SU-DHL-6 (cell line): ENCODE measurements around the gene PBX1.

Experiments
- EZH2phosphoT487 ChIP-seq: fragments of 200-600 bp; sonication (generic), shearing (Covaris generic); conservative IDR thresholded peaks from 2 replicates; pipeline ENCODE4 v1.6.1; 2018; ENCODE audit warnings: mild to moderate bottlenecking, antibody characterized with exemption, low read length, moderate library complexity, mixed read lengths
- TF ChIP-seq, protein P1 (sequence below): fragments of 200-600 bp; sonication (generic); IDR thresholded peaks from one replicate; pipeline ENCODE4 v1.5.1; 2017; ENCODE audit warnings: antibody characterized with exemption, mild to moderate bottlenecking, low read length, moderate library complexity; ENCODE audit not compliant: insufficient read depth, poor library complexity, severe bottlenecking

GRCh38 chr1:164605254-164606091, 46.5 kb downstream of the PBX1 start:
- TF ChIP-seq, protein P1, sequence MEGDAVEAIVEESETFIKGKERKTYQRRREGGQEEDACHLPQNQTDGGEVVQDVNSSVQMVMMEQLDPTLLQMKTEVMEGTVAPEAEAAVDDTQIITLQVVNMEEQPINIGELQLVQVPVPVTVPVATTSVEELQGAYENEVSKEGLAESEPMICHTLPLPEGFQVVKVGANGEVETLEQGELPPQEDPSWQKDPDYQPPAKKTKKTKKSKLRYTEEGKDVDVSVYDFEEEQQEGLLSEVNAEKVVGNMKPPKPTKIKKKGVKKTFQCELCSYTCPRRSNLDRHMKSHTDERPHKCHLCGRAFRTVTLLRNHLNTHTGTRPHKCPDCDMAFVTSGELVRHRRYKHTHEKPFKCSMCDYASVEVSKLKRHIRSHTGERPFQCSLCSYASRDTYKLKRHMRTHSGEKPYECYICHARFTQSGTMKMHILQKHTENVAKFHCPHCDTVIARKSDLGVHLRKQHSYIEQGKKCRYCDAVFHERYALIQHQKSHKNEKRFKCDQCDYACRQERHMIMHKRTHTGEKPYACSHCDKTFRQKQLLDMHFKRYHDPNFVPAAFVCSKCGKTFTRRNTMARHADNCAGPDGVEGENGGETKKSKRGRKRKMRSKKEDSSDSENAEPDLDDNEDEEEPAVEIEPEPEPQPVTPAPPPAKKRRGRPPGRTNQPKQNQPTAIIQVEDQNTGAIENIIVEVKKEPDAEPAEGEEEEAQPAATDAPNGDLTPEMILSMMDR: no peak
- TF ChIP-seq EZH2phosphoT487: no peak
